Spleen (tissue), 7 donors: Measurements from ENCODE around the gene MRO.

Source experiments
- CTCF ChIP-seq, 11 experiments: fragments of 200-600 bp in 7 of 11; fragments of 450-650 bp in 4 of 11; sonication (generic) in 4 of 11; IDR thresholded peaks in 8 of 11; conservative IDR thresholded peaks in 3 of 11; 1 replicate in 7 of 11; 2 replicates in 4 of 11; pipeline versions ENCODE4 v1.4.0 to v1.8.0; 2016 to 2021; ENCODE audit warnings: antibody characterized with exemption in 11 of 11, inconsistent platforms in 4 of 11, mild to moderate bottlenecking in 1 of 11
- POLR2A ChIP-seq, 3 donors: fragments of 450-650 bp; IDR thresholded peaks; one replicate each; pipeline ENCODE4 v1.5.1; 2017; ENCODE audit warnings: antibody characterized with exemption in 3 of 3, mild to moderate bottlenecking in 1 of 3
- POLR2AphosphoS5 ChIP-seq, 3 donors: sonication (generic); formaldehyde crosslinking; IDR thresholded peaks; one replicate each; pipeline ENCODE4 v1.5.1; 2017; ENCODE audit warnings: antibody characterized with exemption in 3 of 3
- donor health status: DM: no; HTN: no; CAD: no; lungs with moderate emphysema.
- donor health status: DM: no; HTN: no; CAD: no.
- donor health status: DM: no; HTN: no; CAD: no.

GRCh38 chr18:50806208-50806616 lies 13.6 kb downstream of the MRO start:
- TF ChIP-seq POLR2AphosphoS5 (IDR thresholded peaks at IDR 0.05) = peak in 2 of 3 donors; percentile 30 to 48
- peak in 3 of 11 experiments; percentile 11 to 30 (median 17) for TF ChIP-seq CTCF (IDR thresholded peaks at IDR 0.05 in 8 of 11, conservative IDR thresholded peaks at IDR 0.05 in 3 of 11)
- TF ChIP-seq POLR2A (IDR thresholded peaks at IDR 0.05) = no peak
